Dendritic cell treated with granulocyte-macrophage colony-stimulating factor and Interleukin-4, amounts not matched to agents 40 ng/mL and 50 ng/mL, for 4 days (primary cell): Measurements from ENCODE around the gene PARP9.

Experiments used
- H3K27ac Mint-ChIP-seq: one replicate; pipeline ENCODE4 v1.8.0; 2022; ENCODE audit warnings: mild to moderate bottlenecking, mixed read lengths
- H3K27me3 Mint-ChIP-seq: one replicate; pipeline ENCODE4 v1.8.0; 2022; ENCODE audit warnings: mild to moderate bottlenecking, mixed read lengths
- H3K36me3 Mint-ChIP-seq: one replicate; pipeline ENCODE4 v1.8.0; 2022; ENCODE audit warnings: low read depth, mixed read lengths
- H3K4me1 Mint-ChIP-seq: one replicate; pipeline ENCODE4 v1.8.0; 2022; ENCODE audit warnings: low read depth, mixed read lengths
- H3K4me3 Mint-ChIP-seq: one replicate; pipeline ENCODE4 v1.8.0; 2022; ENCODE audit warnings: mild to moderate bottlenecking, moderate library complexity, mixed read lengths
- H3K9me3 Mint-ChIP-seq: one replicate; pipeline ENCODE4 v1.8.0; 2022; ENCODE audit warnings: mixed read lengths
- intact Hi-C: fragments of 100-400 bp; cut with micrococcal nuclease; formaldehyde crosslinking; loops from one replicate; pipeline ENCODE4 v1.15.0; 2022

Gene PARP9

GRCh38 chr3:122564155-122564912 is at the start of gene PARP9, which contains the start of gene DTX3L:
Gene PARP9 (minus strand): TSS chr3:122564300. CDS start chr3:122559620, 4,680 bp downstream.
Gene DTX3L (plus strand): TSS chr3:122564338. CDS start chr3:122564427, 89 bp downstream.
- intact Hi-C loops = loop anchor here (1.0 to 10.0 kb wide), 3 partner anchors 50 to 260 kb away; partner anchors contain the start of genes KPNA1 and PARP14
- Mint-ChIP-seq H3K4me1 (peaks cover 86% of the 10 kb centered on the region), H3K36me3 (peaks cover 80% of the 10 kb centered on the region), H3K4me3 (peak within 1 kb of the TSS; percentile 87), H3K9me3 (no peaks in the 10 kb centered on the region), H3K27me3 (no peaks in the 10 kb centered on the region), H3K27ac (peak within 1 kb of the TSS; percentile 97)

- H3K9me3 Mint-ChIP-seq = no peaks in the 10 kb centered on the region
- intact Hi-C loops = no loop called here
- no peak overlapping the region for H3K4me3 Mint-ChIP-seq
- peaks cover 14% of the 10 kb centered on the region for H3K4me1 Mint-ChIP-seq
- H3K36me3 Mint-ChIP-seq = no peaks in the 10 kb centered on the region
- peak overlapping the region; percentile 67 for H3K27ac Mint-ChIP-seq
- H3K27me3 Mint-ChIP-seq = no peaks in the 10 kb centered on the region
Measured at GRCh38 chr3:122612696-122613095, 48.6 kb upstream of the PARP9 start.

GRCh38 chr3:122609798-122610559 is 45.9 kb upstream of the PARP9 start:
- Mint-ChIP-seq H3K4me1 (peaks cover 14% of the 10 kb centered on the region), H3K27me3 (no peaks in the 10 kb centered on the region), H3K9me3 (no peaks in the 10 kb centered on the region), H3K4me3 (no peak overlapping the region), H3K27ac (no peak overlapping the region), H3K36me3 (no peaks in the 10 kb centered on the region)
- intact Hi-C loops = no loop called here

GRCh38 chr3:122608916-122609315 is 44.8 kb upstream of the PARP9 start:
- no peak overlapping the region for H3K4me3 Mint-ChIP-seq
- no peak overlapping the region for H3K27ac Mint-ChIP-seq
- peaks cover 14% of the 10 kb centered on the region for H3K4me1 Mint-ChIP-seq
- H3K36me3 Mint-ChIP-seq = no peaks in the 10 kb centered on the region
- H3K27me3 Mint-ChIP-seq = no peaks in the 10 kb centered on the region
- H3K9me3 Mint-ChIP-seq = no peaks in the 10 kb centered on the region
- intact Hi-C loops = no loop called here

- intact Hi-C loops = no loop called here
- peaks cover 13% of the 10 kb centered on the region for H3K4me1 Mint-ChIP-seq
- H3K27ac Mint-ChIP-seq = no peak overlapping the region
- H3K9me3 Mint-ChIP-seq = no peaks in the 10 kb centered on the region
- H3K36me3 Mint-ChIP-seq = no peaks in the 10 kb centered on the region
- H3K4me3 Mint-ChIP-seq = no peak overlapping the region
- H3K27me3 Mint-ChIP-seq = no peaks in the 10 kb centered on the region
Measured at GRCh38 chr3:122606330-122606729, 42.2 kb upstream of the PARP9 start.

GRCh38 chr3:122603056-122603455 is 39.0 kb upstream of the PARP9 start:
- H3K9me3 Mint-ChIP-seq = no peaks in the 10 kb centered on the region
- intact Hi-C loops = no loop called here
- H3K27me3 Mint-ChIP-seq = no peaks in the 10 kb centered on the region
- H3K4me3 Mint-ChIP-seq = no peak overlapping the region
- H3K27ac Mint-ChIP-seq = no peak overlapping the region
- peaks cover 11% of the 10 kb centered on the region for H3K4me1 Mint-ChIP-seq
- no peaks in the 10 kb centered on the region for H3K36me3 Mint-ChIP-seq

- intact Hi-C loops = no loop called here
- peaks cover 11% of the 10 kb centered on the region for H3K4me1 Mint-ChIP-seq
- no peaks in the 10 kb centered on the region for H3K9me3 Mint-ChIP-seq
- H3K27ac Mint-ChIP-seq = no peak overlapping the region
- no peaks in the 10 kb centered on the region for H3K36me3 Mint-ChIP-seq
- H3K4me3 Mint-ChIP-seq = no peak overlapping the region
- H3K27me3 Mint-ChIP-seq = no peaks in the 10 kb centered on the region
Measured at GRCh38 chr3:122602011-122602710, 38.1 kb upstream of the PARP9 start.

- intact Hi-C loops = no loop called here
- Mint-ChIP-seq H3K27ac (no peak overlapping the region), H3K36me3 (no peaks in the 10 kb centered on the region), H3K9me3 (peaks cover 9% of the 10 kb centered on the region), H3K4me1 (peaks cover 11% of the 10 kb centered on the region), H3K4me3 (no peak overlapping the region), H3K27me3 (no peaks in the 10 kb centered on the region)
Measured at GRCh38 chr3:122598556-122598955, 34.5 kb upstream of the PARP9 start.

- no peaks in the 10 kb centered on the region for H3K27me3 Mint-ChIP-seq
- H3K9me3 Mint-ChIP-seq = peaks cover 9% of the 10 kb centered on the region
- no peak overlapping the region for H3K27ac Mint-ChIP-seq
- H3K4me3 Mint-ChIP-seq = no peak overlapping the region
- intact Hi-C loops = no loop called here
- no peaks in the 10 kb centered on the region for H3K36me3 Mint-ChIP-seq
- peaks cover 11% of the 10 kb centered on the region for H3K4me1 Mint-ChIP-seq
Measured at GRCh38 chr3:122598151-122598550, 34.1 kb upstream of the PARP9 start.

GRCh38 chr3:122594025-122594424 is 29.9 kb upstream of the PARP9 start:
- no peak overlapping the region for H3K27ac Mint-ChIP-seq
- intact Hi-C loops = no loop called here

GRCh38 chr3:122590610-122591009 is 26.5 kb upstream of the PARP9 start:
- Mint-ChIP-seq H3K36me3 (no peaks in the 10 kb centered on the region), H3K27me3 (no peaks in the 10 kb centered on the region), H3K9me3 (peaks cover 3% of the 10 kb centered on the region), H3K27ac (no peak overlapping the region), H3K4me3 (no peak overlapping the region), H3K4me1 (no peaks in the 10 kb centered on the region)
- intact Hi-C loops = no loop called here

More at GRCh38 chr3:122594025-122594424, 29.9 kb upstream of the PARP9 start:
- no peak overlapping the region for H3K4me3 Mint-ChIP-seq
- H3K36me3 Mint-ChIP-seq = no peaks in the 10 kb centered on the region
- peaks cover 5% of the 10 kb centered on the region for H3K4me1 Mint-ChIP-seq
- peaks cover 9% of the 10 kb centered on the region for H3K9me3 Mint-ChIP-seq
- H3K27me3 Mint-ChIP-seq = no peaks in the 10 kb centered on the region

GRCh38 chr3:122589297-122589696 is 25.2 kb upstream of the PARP9 start:
- Mint-ChIP-seq H3K4me3 (no peak overlapping the region), H3K4me1 (no peaks in the 10 kb centered on the region), H3K27me3 (no peaks in the 10 kb centered on the region), H3K36me3 (no peaks in the 10 kb centered on the region), H3K9me3 (no peaks in the 10 kb centered on the region), H3K27ac (no peak overlapping the region)
- intact Hi-C loops = no loop called here

- H3K36me3 Mint-ChIP-seq = peaks cover 4% of the 10 kb centered on the region
- no peak overlapping the region for H3K4me3 Mint-ChIP-seq
- no peaks in the 10 kb centered on the region for H3K4me1 Mint-ChIP-seq
- no peaks in the 10 kb centered on the region for H3K27me3 Mint-ChIP-seq
- H3K9me3 Mint-ChIP-seq = peaks cover 13% of the 10 kb centered on the region
- intact Hi-C loops = no loop called here
- H3K27ac Mint-ChIP-seq = no peak overlapping the region
Measured at GRCh38 chr3:122587572-122587971, 23.5 kb upstream of the PARP9 start.
